HG03060 (cell line): Measurements from ENCODE around the gene KLK4.

Experiments used
- ATAC-seq: cut with Tn5 transposase; IDR thresholded peaks from one replicate; pipeline ENCODE4 v1.9.1; 2021; ENCODE audit warnings: low read depth, moderate number of reproducible peaks; ENCODE audit not compliant: unreplicated experiment

KLK4 gene

GRCh38 chr19:50911206-50912101, at the start of gene KLK4:
Gene KLK4, minus strand, starts transcription at chr19:50911395. Its CDS starts 657 bp downstream, at chr19:50910738.
- ATAC-seq = no peak

- ATAC-seq = no peak
Observed at GRCh38 chr19:50959731-50960500, 48.7 kb upstream of the KLK4 start.

GRCh38 chr19:50957587-50957986, 46.4 kb upstream of the KLK4 start:
- no peak for ATAC-seq

- no peak for ATAC-seq
Observed at GRCh38 chr19:50952910-50953309, 41.7 kb upstream of the KLK4 start, which contains the start of gene KLK5. Gene KLK5, minus strand, starts transcription at chr19:50953038. Its CDS starts 381 bp downstream, at chr19:50952657.

GRCh38 chr19:50949861-50950260, 38.7 kb upstream of the KLK4 start:
- ATAC-seq = no peak

GRCh38 chr19:50947123-50947522, 35.9 kb upstream of the KLK4 start:
- no peak for ATAC-seq

GRCh38 chr19:50944795-50945194, 33.6 kb upstream of the KLK4 start:
- ATAC-seq = no peak

GRCh38 chr19:50943074-50943828, 32.1 kb upstream of the KLK4 start:
- no peak for ATAC-seq

- ATAC-seq = no peak
Observed at GRCh38 chr19:50939596-50939995, 28.4 kb upstream of the KLK4 start.

GRCh38 chr19:50933640-50934039, 22.4 kb upstream of the KLK4 start:
- ATAC-seq = no peak

GRCh38 chr19:50932690-50933083, 21.5 kb upstream of the KLK4 start:
- no peak for ATAC-seq

GRCh38 chr19:50932018-50932689, 21.0 kb upstream of the KLK4 start:
- ATAC-seq = no peak

- ATAC-seq = no peak
Observed at GRCh38 chr19:50931023-50931422, 19.8 kb upstream of the KLK4 start.

GRCh38 chr19:50928831-50929230, 17.6 kb upstream of the KLK4 start:
- no peak for ATAC-seq

GRCh38 chr19:50926144-50926543, 14.9 kb upstream of the KLK4 start:
- no peak for ATAC-seq

- ATAC-seq = no peak
Observed at GRCh38 chr19:50925734-50926133, 14.5 kb upstream of the KLK4 start.

- ATAC-seq = no peak
Observed at GRCh38 chr19:50924586-50924985, 13.4 kb upstream of the KLK4 start.

GRCh38 chr19:50922317-50922853, 11.2 kb upstream of the KLK4 start:
- ATAC-seq = no peak

- ATAC-seq = no peak
Observed at GRCh38 chr19:50921426-50922316, 10.5 kb upstream of the KLK4 start.
